GM18868 (cell line): Measurements from ENCODE around the gene MAN2A2.
"Not testable (repeated sequence)": the region's sequence is repeated elsewhere in the genome, so short reads cannot be mapped to it uniquely, and the experiment has no call there.

ENCODE experiments used
- ATAC-seq: cut with Tn5 transposase; IDR thresholded peaks from one replicate; pipeline ENCODE4 v1.9.1; 2021; ENCODE audit warnings: mild to moderate bottlenecking, moderate library complexity; ENCODE audit not compliant: unreplicated experiment

MAN2A2 gene

GRCh38 chr15:90915808-90916440 lies 12.8 kb downstream of the MAN2A2 start:
- ATAC-seq: no peak

DNA sequence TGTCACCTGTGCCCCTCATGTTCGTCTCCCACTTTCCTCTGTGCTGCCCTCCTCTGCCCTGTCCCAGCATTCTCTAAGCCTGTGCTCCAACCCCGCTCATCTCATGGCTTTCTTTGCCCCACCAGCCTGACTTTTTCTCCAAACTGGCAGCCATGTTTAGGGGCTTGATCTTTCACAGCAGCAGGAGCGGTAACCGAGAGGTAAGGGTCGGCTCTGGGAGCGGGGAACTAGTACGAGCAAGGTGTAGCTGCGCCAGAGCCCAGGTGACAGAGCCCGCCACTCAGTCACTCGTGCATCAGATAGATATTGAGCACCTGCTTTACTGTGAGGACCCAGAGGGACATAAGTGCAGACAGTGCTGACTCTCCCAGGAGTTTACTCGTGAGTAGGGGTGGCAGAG lies 13.4 kb downstream of the MAN2A2 start:
- ATAC-seq: no peak

GRCh38 chr15:90917569-90917968 lies 14.5 kb downstream of the MAN2A2 start:
- no peak for ATAC-seq

DNA sequence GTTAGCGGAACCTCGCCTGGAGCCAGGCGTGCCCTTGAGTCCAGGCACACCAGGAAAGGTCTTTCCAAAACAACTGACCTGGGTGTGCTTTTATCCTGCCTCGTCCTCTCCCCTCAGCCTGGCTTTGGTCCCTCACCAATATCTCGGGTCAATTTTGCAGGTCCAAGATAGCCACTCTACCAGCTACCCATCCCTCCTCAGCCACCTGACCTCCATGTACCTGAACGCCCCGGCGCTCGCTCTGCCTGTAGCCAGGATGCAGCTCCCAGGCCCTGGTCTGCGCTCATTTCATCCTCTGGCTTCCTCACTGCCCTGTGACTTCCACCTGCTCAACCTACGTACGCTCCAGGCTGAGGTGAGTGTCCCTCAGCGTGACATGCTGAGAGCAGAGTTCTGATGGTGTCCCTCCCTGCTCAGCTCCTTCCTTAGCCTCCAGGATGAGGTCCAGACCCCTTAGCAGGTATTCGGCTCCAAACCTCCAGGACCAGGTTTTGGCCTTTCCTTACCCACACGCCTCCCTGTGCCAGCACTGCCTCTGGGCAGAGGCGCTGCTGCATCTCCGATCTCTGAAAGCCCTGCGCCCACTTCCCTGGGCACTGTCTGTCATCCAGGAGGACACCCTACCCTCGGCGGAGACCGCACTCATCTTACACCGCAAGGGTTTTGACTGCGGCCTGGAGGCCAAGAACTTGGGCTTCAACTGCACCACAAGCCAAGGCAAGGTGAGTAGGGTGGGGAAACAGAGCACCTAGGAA lies 15.1 kb downstream of the MAN2A2 start:
- ATAC-seq: no peak

- no peak for ATAC-seq
Observed at GRCh38 chr15:90918835-90919234, 15.7 kb downstream of the MAN2A2 start.

DNA sequence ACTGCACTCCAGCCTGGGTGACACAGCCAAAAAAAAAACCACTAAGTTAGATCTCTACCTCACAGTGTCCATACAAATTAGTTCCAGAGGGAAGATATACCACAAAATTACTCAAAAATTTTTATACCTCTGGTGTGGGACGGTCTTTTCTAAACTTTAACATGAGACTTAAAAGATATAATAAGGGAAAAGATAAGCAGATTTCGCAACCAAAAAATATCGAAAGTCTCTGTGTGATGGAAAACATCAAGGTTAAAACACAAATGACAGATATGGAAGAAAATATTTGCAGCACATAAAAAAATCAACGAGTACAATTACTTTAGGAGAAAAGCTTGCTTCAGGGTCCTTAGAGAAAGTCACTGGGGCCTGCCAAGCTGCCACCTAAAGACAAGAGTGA lies 18.8 kb downstream of the MAN2A2 start:
- ATAC-seq: no peak

- ATAC-seq: peak; percentile 89
Observed at GRCh38 chr15:90922712-90923322, 19.7 kb downstream of the MAN2A2 start.

DNA sequence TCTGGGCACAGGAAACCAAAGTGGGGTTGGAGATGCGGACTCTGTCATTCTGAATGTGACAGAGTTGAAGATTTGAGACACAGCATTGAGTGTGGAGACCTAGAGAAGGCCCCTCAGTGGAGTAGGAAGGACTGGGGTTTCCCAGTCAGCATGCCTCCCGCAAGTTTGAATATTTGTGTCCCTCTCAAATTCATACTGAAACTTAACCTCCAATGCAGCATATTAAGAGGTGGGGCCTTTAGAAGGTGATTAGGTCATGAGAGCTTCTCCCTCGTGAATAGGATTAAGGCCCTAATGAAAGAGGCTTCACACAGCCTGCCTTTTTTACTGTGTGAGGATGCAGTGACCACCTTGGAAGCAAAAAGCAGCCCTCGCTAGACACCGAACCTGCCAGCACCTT lies 21.3 kb downstream of the MAN2A2 start:
- peak; percentile 63 for ATAC-seq

GRCh38 chr15:90926766-90927165 lies 23.7 kb downstream of the MAN2A2 start:
- ATAC-seq: not testable (repeated sequence)

GRCh38 chr15:90928106-90928505 lies 25.0 kb downstream of the MAN2A2 start:
- not testable (repeated sequence) for ATAC-seq

- no peak for ATAC-seq
Observed at GRCh38 chr15:90929246-90930019, 26.3 kb downstream of the MAN2A2 start.

DNA sequence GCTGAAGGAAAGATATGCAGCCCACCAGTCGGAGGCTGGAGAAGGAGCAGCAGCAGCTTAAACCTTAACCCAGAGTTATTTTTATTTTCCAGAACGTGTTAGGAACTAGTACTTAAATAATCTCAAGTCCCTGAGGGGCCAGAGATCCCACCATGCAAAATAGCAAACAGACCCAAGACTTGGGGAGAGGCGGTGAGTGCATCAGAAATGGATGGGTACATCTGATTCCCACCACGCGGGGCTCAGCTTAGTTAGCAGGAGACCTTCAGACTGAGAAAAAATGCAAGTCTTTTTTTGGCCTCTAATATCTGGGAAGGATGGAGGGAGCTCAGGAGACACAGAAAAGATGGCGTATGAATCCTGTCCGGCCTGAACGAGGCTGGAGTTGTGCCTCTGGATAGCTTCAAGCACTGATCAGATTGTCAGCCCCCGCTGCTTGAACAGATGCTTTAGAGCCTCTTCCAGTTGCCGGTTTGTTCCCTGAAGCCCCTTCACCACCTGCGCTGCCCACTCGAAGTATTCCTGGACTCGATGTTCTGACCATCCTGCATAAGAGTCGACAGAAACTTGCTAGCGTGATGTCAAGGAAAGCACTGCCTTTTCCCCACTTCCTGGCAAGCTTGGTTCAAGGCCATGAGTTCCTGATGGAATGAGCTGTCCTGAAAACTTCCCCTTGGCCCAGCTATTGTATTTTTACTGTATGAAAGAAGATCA lies 27.9 kb downstream of the MAN2A2 start:
- no peak for ATAC-seq

DNA sequence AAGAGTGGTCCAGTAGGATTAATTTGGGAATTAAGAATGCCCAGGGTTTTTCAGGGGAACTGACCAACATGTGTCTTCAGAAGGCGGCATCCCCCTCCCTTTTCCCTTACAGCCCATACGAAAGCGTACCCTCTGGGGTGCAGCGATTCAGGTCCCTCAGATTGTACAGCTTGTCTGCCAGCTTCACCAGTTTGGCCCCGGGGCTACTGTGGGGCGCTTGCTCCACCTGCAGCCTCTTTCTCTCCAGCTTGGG lies 28.4 kb downstream of the MAN2A2 start:
- no peak for ATAC-seq

DNA sequence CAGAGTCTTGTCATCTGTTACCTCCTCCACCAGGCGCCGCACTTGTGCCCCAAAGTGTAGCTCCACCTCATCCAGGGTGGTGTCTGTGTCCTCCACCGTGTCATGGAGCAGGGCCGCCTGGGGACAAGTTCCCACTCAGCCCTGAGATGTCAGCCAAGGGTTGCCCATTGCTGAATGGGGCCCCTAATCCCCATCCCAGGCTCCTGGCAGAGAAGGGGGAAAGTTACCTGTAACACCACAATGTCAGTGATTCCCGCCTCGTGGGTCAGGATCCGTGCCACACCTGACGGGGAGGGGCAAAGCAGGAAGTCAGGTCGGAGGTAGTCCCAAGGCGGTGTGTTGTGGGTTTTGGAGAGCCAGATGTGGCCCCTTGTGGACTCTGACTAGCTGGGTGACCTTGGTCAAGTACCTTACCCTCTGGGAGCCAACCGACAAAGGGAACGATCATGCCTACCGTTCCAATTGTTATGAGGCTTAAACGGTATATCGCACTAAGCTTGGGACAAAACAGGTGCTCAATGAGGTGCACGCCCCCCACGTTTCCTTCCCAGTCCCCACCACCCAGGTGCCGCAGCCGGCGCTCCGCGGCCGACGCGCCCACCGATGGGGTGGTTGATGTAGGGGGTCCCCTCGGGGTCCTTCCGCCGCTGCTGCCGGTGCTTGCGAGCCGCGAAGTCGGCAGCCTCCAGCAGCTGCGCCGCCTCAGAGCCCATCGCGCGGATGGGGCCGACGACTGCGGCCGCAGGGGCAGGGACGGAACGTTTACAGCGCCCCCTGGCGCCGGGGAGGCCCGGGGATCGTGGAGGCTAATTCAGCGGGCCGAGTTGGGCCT lies 28.9 kb downstream of the MAN2A2 start, which contains the start of gene HDDC3:
Gene HDDC3 (minus strand): TSS at position 722 of the 832 bp plus-strand sequence. CDS start 9 bp downstream, at position 713.
- ATAC-seq: peak; percentile 54

GRCh38 chr15:90932660-90932991 lies 29.5 kb downstream of the MAN2A2 start:
- no peak for ATAC-seq

DNA sequence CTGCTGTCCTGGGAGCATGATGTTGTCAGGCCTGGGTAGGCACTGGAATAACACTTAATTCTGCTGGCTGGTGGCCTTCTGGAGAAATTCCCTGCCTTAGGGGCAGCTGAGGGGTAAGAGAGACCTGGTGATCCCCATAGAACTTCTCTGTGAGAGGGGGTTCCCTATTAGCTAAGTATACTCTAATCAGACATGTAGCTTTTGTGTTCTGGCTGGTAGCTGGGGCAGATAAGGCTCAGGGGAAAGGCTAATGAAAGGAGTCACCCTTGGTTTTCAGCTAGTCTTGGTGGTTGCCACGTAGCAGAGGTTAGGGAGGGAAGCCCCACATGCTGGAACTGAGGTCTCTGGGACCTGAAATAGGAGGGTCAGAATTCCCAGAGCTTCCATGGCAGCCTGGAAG lies 30.2 kb downstream of the MAN2A2 start:
- no peak for ATAC-seq

DNA sequence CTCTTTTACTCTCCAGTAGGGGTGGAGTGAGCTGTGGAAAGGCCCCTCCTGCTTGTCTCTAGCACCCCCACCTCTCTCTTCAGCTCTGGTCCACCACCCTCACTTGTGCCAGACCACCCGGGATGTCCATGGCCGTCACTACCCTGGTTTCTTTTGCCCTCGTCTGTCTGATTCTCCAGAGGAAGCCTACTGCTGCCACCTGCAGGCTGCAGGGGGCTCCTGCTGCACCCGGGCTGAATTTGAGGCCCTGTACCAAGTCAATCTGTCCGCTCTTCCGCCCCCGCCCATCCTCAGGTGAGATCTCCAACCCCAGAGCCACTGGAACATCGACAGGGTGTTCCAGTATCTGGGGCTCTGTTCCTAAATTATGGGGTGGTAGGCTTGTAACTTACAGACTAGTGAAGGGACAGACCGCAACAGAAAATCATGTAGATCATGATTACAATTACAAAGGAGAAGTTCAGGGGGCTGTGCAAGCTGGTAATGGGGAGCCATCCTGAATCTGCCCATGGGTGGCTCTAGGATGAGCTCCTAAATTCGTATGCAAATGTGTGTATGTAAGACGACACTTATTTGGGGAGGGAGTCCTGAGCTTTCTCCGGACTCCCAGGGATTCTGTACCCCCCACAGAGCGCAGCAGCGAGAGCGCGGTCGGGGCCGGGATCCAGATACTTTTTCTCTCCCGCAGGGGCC lies 31.3 kb downstream of the MAN2A2 start:
- peak; percentile 33 for ATAC-seq

DNA sequence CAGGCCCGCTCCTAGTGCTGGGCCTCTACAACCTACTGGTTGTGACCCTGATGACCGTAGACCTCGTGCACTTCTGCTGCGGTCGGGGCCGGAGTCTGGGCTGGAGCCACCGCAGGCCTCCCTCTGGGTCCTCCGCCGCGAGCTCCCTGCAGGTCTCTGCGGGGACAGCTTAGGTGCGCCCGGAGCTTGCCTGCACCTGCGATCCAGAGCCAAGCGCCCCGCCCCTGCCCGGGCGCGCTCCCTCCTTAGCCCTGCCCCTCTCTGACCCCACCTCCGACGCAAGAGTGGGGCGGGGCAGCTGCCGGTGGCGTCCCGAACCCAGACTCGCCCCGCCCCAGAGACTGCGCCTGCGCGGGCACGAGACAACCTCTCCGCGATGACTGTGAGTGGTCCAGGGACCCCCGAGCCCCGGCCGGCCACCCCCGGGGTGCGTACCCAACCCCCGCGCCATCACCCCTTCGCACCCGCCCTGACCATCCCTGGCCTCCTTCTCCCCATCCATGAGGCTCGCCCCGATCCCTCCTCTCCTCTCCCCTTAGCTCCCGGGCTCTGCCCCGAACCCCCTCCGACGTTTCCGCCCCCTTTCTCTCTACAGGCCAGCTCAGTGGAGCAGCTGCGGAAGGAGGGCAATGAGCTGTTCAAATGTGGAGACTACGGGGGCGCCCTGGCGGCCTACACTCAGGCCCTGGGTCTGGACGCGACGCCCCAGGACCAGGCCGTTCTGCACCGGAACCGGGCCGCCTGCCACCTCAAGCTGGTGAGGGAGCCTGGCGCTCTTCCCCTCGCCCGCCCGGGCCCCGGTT lies 32.0 kb downstream of the MAN2A2 start, which contains the start of gene UNC45A:
Gene UNC45A (plus strand): TSS at position 337 of the 803 bp plus-strand sequence. CDS start 40 bp downstream, at position 377.
- ATAC-seq: peak; percentile 62

GRCh38 chr15:90936823-90937222 lies 33.7 kb downstream of the MAN2A2 start:
- no peak for ATAC-seq
